ENCODE data around the gene USF2. TPM values are rescaled to one million over a fixed set of nuclear protein-coding genes. Genes with fewer than 3 reads are reported as not detected.

Gene USF2
- total RNA-seq, 1 experiment from 2014 or later, result 123 TPM

GRCh38 chr19:35223862-35224505 is 44.8 kb upstream of the USF2 start:
- Histone ChIP-seq H3K14ac (ENCODE audit: insufficient read depth, low read length) (no peak overlapping the region), H2BK15ac (ENCODE audit: low read depth, low read length) (no peak overlapping the region), H3K23me2 (ENCODE audit: insufficient read length, low read depth, low read length, poor library complexity, severe bottlenecking) (no peaks in the 10 kb centered on the region), H4K8ac (replicated peaks; ENCODE audit: insufficient read length, low read depth, low read length) (no peak overlapping the region), H2BK12ac (ENCODE audit: insufficient read length, low read depth, low read length) (no peak overlapping the region), H3T11ph (ENCODE audit: low read length) (no peak overlapping the region), H4K5ac (ENCODE audit: insufficient read length, low read depth, low read length) (no peak overlapping the region), H3K9ac (ENCODE audit: extremely low read depth, insufficient read length, low read length) (no peak overlapping the region), H3K18ac (ENCODE audit: insufficient read length, low read depth, low read length) (no peak overlapping the region), H4K20me1 (ENCODE audit: control insufficient read depth, insufficient read depth, insufficient read length) (no peaks in the 10 kb centered on the region), H3K79me1 (ENCODE audit: insufficient read depth, low read depth, low read length, poor library complexity, severe bottlenecking) (no peaks in the 10 kb centered on the region), H2AFZ (ENCODE audit: low read length) (no peak overlapping the region), H3K4me2 (ENCODE audit: insufficient read depth, insufficient read length, low read length) (no peak overlapping the region), H3K27me3 (ENCODE audit: insufficient read depth, low read length) (no peaks in the 10 kb centered on the region), H4K91ac (ENCODE audit: insufficient read length, low read depth, low read length) (no peak overlapping the region), H3K79me2 (ENCODE audit: insufficient read depth, low read length) (no peaks in the 10 kb centered on the region), H2BK5ac (ENCODE audit: insufficient read length, low read length) (no peak overlapping the region), H3K23ac (ENCODE audit: insufficient read length, low read depth, low read length) (no peak overlapping the region), H3K4ac (ENCODE audit: low read depth, low read length) (no peak overlapping the region), H2AK5ac (ENCODE audit: insufficient read length, low read length) (no peak overlapping the region), H3K9me3 (ENCODE audit: control insufficient read depth, low read depth, low read length) (no peaks in the 10 kb centered on the region), H3K4me1 (ENCODE audit: insufficient read depth, low read length) (no peaks in the 10 kb centered on the region; the same call in 1 of the 2 replicates), H2BK120ac (ENCODE audit: low read depth, low read length, poor library complexity, severe bottlenecking) (no peak overlapping the region), H3K27ac (ENCODE audit: insufficient read length, low read depth, low read length) (no peak overlapping the region), H2BK20ac (ENCODE audit: low read depth, low read length, poor library complexity, severe bottlenecking) (no peak overlapping the region), H3K56ac (ENCODE audit: insufficient read length, low read depth, low read length) (no peak overlapping the region)
- peaks cover 9 to 23% of the 10 kb centered on the region in 2 experiments for H3K4me1 Mint-ChIP-seq
- no peak for TF ChIP-seq CTCF (conservative IDR thresholded peaks at IDR 0.05)
- peaks cover 0 to 5% (median 3%) of the 10 kb centered on the region in 3 experiments; a peak in 6 of 7 replicates for H3K36me3 Mint-ChIP-seq (ENCODE audit: insufficient read depth in 1 of 3, low read depth in 3 of 3)
- H3K4me3 Mint-ChIP-seq, result no peak overlapping the region
- DNase-seq, result no peak
- no peak overlapping the region for H3K27ac Mint-ChIP-seq
- WGBS (ENCODE audit: extremely low coverage, insufficient read length, low lambda C conversion rate), result no CpG with 5 or more reads among the region's 4 CpGs
- H3K27me3 Mint-ChIP-seq (ENCODE audit: low read depth), result peaks cover 4% of the 10 kb centered on the region
- H3K9me3 Mint-ChIP-seq, result peaks cover 5 to 6% of the 10 kb centered on the region in 2 experiments; a peak in 4 of 5 replicates
